ENCODE measurements around the gene KCNN2. TPM values are rescaled to one million over a fixed set of nuclear protein-coding genes. Genes with fewer than 3 reads are reported as not detected.

Gene KCNN2
- total RNA-seq, 1 donor from 2014 or later, result 1.8 TPM

DNA sequence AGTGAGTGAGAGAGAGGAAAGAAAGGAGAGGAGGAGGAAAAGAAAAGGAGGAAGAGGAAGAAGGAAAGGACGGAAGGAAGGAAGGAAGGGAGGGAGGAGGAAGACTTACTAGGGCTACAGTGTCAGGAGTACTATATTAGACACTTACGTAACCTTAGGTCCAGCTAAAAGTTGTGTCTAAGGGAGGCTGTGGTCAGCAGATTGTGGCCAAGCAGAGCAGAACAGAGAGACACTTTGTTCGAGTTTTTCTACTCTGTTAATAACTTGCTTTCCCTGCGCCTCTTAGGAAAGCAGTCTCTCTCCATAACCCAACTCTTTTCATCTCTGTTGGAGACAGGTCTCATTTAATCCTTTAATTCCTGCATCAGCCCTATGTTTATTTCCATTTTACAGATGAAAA is 138.9 kb downstream of the KCNN2 start:
- DNase-seq (ENCODE audit: low read depth in 2 of 2), result no peak

DNA sequence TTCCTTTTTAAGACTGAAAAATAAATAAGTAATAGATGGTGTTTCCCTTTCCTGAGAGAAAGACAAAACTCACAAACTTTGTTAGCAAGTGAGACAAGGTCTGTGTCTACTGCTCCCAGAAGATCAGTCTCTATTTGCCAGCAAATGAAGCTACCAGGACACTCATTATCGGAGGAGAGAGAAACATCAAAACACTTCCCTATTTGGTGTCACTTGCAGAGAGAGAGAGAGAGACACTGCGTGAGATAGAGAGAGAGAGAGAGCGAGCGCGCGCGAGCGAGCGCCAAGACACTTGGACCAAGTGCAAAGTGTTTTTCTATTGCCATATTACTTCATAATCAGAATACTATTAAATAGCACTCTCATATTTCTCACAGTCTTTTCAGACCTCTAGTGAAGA is 142.7 kb downstream of the KCNN2 start:
- DNase-seq (ENCODE audit: low read depth in 2 of 2), result no peak

- DNase-seq (ENCODE audit: low read depth in 2 of 2), result no peak
These were observed 162.4 kb downstream of the KCNN2 start for GRCh38 chr5:114524221-114524620.

DNA sequence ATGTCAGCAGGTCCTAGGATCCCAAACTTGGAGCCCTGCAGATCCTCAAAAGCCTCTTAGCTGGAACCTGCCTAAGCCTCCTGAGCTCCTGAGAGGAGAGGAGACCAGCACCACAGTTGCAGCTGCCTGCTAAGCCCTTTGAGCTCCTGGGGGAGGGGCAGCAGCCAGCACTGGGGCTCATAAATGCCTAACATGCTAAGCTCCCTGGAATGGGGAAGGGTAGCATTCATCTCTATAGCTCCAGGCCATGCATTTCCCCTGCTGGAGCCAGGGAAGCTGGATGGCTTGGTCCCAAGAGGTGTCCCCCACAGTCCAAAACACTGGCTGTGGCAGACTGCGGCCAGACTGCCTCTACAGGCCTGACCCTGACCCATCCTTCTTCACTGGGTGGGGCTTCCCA is 182.7 kb downstream of the KCNN2 start:
- no peak for DNase-seq (ENCODE audit: low read depth in 2 of 2)

Measured in dermis microvascular lymphatic vessel endothelial cell (primary cell).